Calu3 (cell line): ENCODE results near the gene CCDC92. TPM values are rescaled to one million over a fixed set of nuclear protein-coding genes. Genes with fewer than 3 reads are reported as not detected.
A peak's percentile ranks its signal among the peaks of the same experiment; 100 is the strongest.

Source experiments
- BruUV-seq: library from RNA; stranded (reverse); fragments of 400-500 nt; replicated peaks from 2 replicates; lab custom pipeline; 2021; lab: Mats Ljungman, UMichigan
- CTCF ChIA-PET: fragments of 300-600 bp; sonication (Branson Sonifier 250); formaldehyde crosslinking; loops from one replicate; lab custom pipeline; 2022; ENCODE audit warnings: antibody characterized with exemption; lab: Charles Lee
- DNase-seq: peaks from one replicate; pipeline ENCODE4 v3.0.0; 2022
- H3K27ac Mint-ChIP-seq: one replicate; pipeline ENCODE4 v1.8.0; 2022; ENCODE audit warnings: mixed read lengths; ENCODE audit not compliant: unreplicated experiment
- H3K27me3 Mint-ChIP-seq: one replicate; pipeline ENCODE4 v1.8.0; 2022; ENCODE audit warnings: mixed read lengths; ENCODE audit not compliant: unreplicated experiment
- H3K36me3 Mint-ChIP-seq: one replicate; pipeline ENCODE4 v1.8.0; 2022; ENCODE audit warnings: mild to moderate bottlenecking, moderate library complexity, mixed read lengths; ENCODE audit not compliant: insufficient read depth, unreplicated experiment
- H3K4me1 Mint-ChIP-seq: one replicate; pipeline ENCODE4 v1.8.0; 2022; ENCODE audit warnings: mild to moderate bottlenecking, low read depth, mixed read lengths; ENCODE audit not compliant: unreplicated experiment
- H3K4me3 Mint-ChIP-seq: one replicate; pipeline ENCODE4 v1.8.0; 2022; ENCODE audit warnings: mild to moderate bottlenecking, low read depth, moderate library complexity, mixed read lengths; ENCODE audit not compliant: unreplicated experiment
- H3K9me3 Mint-ChIP-seq: one replicate; pipeline ENCODE4 v1.8.0; 2022; ENCODE audit warnings: low read depth, mixed read lengths; ENCODE audit not compliant: unreplicated experiment
- CTCF ChIP-seq: fragments of 200-600 bp; IDR thresholded peaks from one replicate; pipeline ENCODE4 v1.8.0; 2022; ENCODE audit warnings: antibody characterized with exemption; ENCODE audit not compliant: unreplicated experiment
- intact Hi-C: fragments of 100-400 bp; cut with micrococcal nuclease; formaldehyde crosslinking; loops from one replicate; pipeline ENCODE4 v1.10.0; 2022; ENCODE audit not compliant: unreplicated experiment
- total RNA-seq: library from RNA; stranded (reverse); gene quantifications from 2 replicates; pipeline ENCODE4 v1.2.3, GENCODE V29; 2022

CCDC92 gene
- total RNA-seq, 1 experiment from 2014 or later = 35.0 TPM

- no TSS peak for BruUV-seq
- H3K4me1 Mint-ChIP-seq = peaks cover 8% of the 10 kb centered on the region
- TF ChIP-seq CTCF = no peak
- peaks cover 80% of the 10 kb centered on the region for H3K27me3 Mint-ChIP-seq
- no peaks in the 10 kb centered on the region for H3K36me3 Mint-ChIP-seq
- intact Hi-C loops = no loop called here
- H3K4me3 Mint-ChIP-seq = no peak overlapping the region
- no peak for DNase-seq
- no peak overlapping the region for H3K27ac Mint-ChIP-seq
- CTCF ChIA-PET = no interaction called here
- H3K9me3 Mint-ChIP-seq = no peaks in the 10 kb centered on the region
Observed at GRCh38 chr12:123906711-123907420, 65.8 kb downstream of the CCDC92 start.

GRCh38 chr12:123905319-123905925, 67.2 kb downstream of the CCDC92 start:
- Mint-ChIP-seq H3K27ac (no peak overlapping the region), H3K36me3 (no peaks in the 10 kb centered on the region), H3K4me1 (peaks cover 8% of the 10 kb centered on the region), H3K4me3 (no peak overlapping the region), H3K9me3 (no peaks in the 10 kb centered on the region), H3K27me3 (peaks cover 91% of the 10 kb centered on the region)
- peak; percentile 78 for TF ChIP-seq CTCF
- CTCF ChIA-PET = interaction anchor here (0.5 to 1.2 kb wide), 6 partner anchors 21 to 405 kb away, joined by 3 to 13 read pairs (median 4); no protein-coding TSS in a partner anchor
- intact Hi-C loops = loop anchor here (1.0 kb wide), 2 partner anchors 79 to 127 kb away; no protein-coding TSS in a partner anchor
- peak; percentile 74 for DNase-seq
- no TSS peak for BruUV-seq

GRCh38 chr12:123903301-123904065, 69.1 kb downstream of the CCDC92 start:
- intact Hi-C loops = no loop called here
- CTCF ChIA-PET = interaction anchor here (1.5 kb wide), 1 partner anchor 129 kb away, joined by 3 read pairs; no protein-coding TSS in a partner anchor

More at GRCh38 chr12:123903301-123904065, 69.1 kb downstream of the CCDC92 start:
- Mint-ChIP-seq H3K4me3 (no peak overlapping the region), H3K4me1 (peaks cover 8% of the 10 kb centered on the region), H3K27me3 (peaks cover 91% of the 10 kb centered on the region), H3K27ac (no peak overlapping the region), H3K36me3 (no peaks in the 10 kb centered on the region), H3K9me3 (no peaks in the 10 kb centered on the region)
- no peak for DNase-seq
- no TSS peak for BruUV-seq
- TF ChIP-seq CTCF = no peak
